Endodermal cell (in vitro differentiated cells): ENCODE results near the gene GPR75. TPM values are rescaled to one million over a fixed set of nuclear protein-coding genes. Genes with fewer than 3 reads are reported as not detected.

Experiments
- DNase-seq: peaks from one replicate; pipeline ENCODE4 v3.0.0-alpha.2; 2017
- H3K27ac ChIP-seq: 2 replicates; pipeline ENCODE4 v1.5.1; 2013; ENCODE audit warnings: mild to moderate bottlenecking, low read depth, low read length, moderate library complexity
- H3K27me3 ChIP-seq: 2 replicates; pipeline ENCODE4 v1.6.1; 2013; ENCODE audit warnings: mild to moderate bottlenecking, low read length, moderate library complexity; ENCODE audit not compliant: insufficient read depth, control insufficient read depth, poor library complexity, severe bottlenecking
- H3K36me3 ChIP-seq: 2 replicates; pipeline ENCODE4 v1.7.0; 2013; ENCODE audit warnings: mild to moderate bottlenecking, low read length, moderate library complexity; ENCODE audit not compliant: control insufficient read depth, insufficient read depth
- H3K4me1 ChIP-seq: one replicate; pipeline ENCODE4 v1.7.0; 2013; ENCODE audit warnings: low read length; ENCODE audit not compliant: control insufficient read depth, insufficient read depth
- H3K4me3 ChIP-seq: 2 replicates; pipeline ENCODE4 v1.5.1; 2013; ENCODE audit warnings: mild to moderate bottlenecking, low read length, moderate library complexity
- H3K9ac ChIP-seq: 2 replicates; pipeline ENCODE4 v1.6.1; 2013; ENCODE audit warnings: mild to moderate bottlenecking, low read length, moderate library complexity; ENCODE audit not compliant: poor library complexity, severe bottlenecking; ENCODE audit errors: extremely low read depth
- H3K9me3 ChIP-seq: 2 replicates; pipeline ENCODE4 v1.6.1; 2013; ENCODE audit warnings: mild to moderate bottlenecking, low read length, moderate library complexity; ENCODE audit not compliant: control insufficient read depth
- H3K27ac Mint-ChIP-seq: 2 replicates; pipeline ENCODE4 v1.8.0; 2020; ENCODE audit warnings: mixed read lengths
- H3K27me3 Mint-ChIP-seq: 2 replicates; pipeline ENCODE4 v1.8.0; 2021; ENCODE audit warnings: mild to moderate bottlenecking, mixed read lengths; ENCODE audit not compliant: insufficient read depth
- H3K36me3 Mint-ChIP-seq: 2 replicates; pipeline ENCODE4 v1.8.0; 2020; ENCODE audit warnings: low read depth, mixed read lengths
- H3K4me1 Mint-ChIP-seq: 2 replicates; pipeline ENCODE4 v1.8.0; 2020; ENCODE audit warnings: mixed read lengths
- H3K4me3 Mint-ChIP-seq: 2 replicates; pipeline ENCODE4 v1.8.0; 2020; ENCODE audit warnings: mild to moderate bottlenecking, moderate library complexity, mixed read lengths
- H3K9me3 Mint-ChIP-seq: 2 replicates; pipeline ENCODE4 v1.8.0; 2020; ENCODE audit warnings: mild to moderate bottlenecking, mixed read lengths
- WGBS, 2 experiments: methylation state at CpG; one replicate each; pipeline versions ENCODE4 v1.1.5 to v1.1.7; 2013; ENCODE audit warnings: missing lambda C conversion rate in 2 of 2, mixed read lengths in 1 of 2; ENCODE audit not compliant: insufficient coverage in 1 of 2, insufficient read length in 1 of 2; 5-methylcytosine and 5-hydroxymethylcytosine counted together
- long read RNA-seq, 4 experiments: library from polyadenylated mRNA in 2 of 4; library from RNA in 1 of 4; library from capped mRNA in 1 of 4; stranded (forward) in 3 of 4; unstranded in 1 of 4; transcript quantifications; one replicate each; pipeline ENCODE4 v2.0.0, GENCODE V29; 2020 to 2021; ENCODE audit warnings: inconsistent platforms in 1 of 4
- polyA plus RNA-seq, 2 experiments: library from polyadenylated mRNA; stranded (reverse); fragments of 50-300 nt; gene quantifications; one replicate each; pipeline ENCODE4 v1.2.3, GENCODE V29; 2013
- total RNA-seq, 2 donors: library from RNA; stranded (reverse); fragmentation: NEBNext Ultra II Directional in 1 of 2; extraction: Animal tissue kit (Norgen Biotek cat#: 25700) in 1 of 2; gene quantifications; 2 replicates in 1 of 2; 3 replicates in 1 of 2; pipeline ENCODE4 v1.2.1, GENCODE V29; 2021
- TF ChIP-seq, protein P1 (sequence below): fragments of 200-600 bp; sonication (generic); conservative IDR thresholded peaks from 2 replicates; pipeline ENCODE4 v1.5.0; 2021; ENCODE audit warnings: antibody characterized with exemption, mild to moderate bottlenecking

The GPR75 gene
- total RNA-seq = 1 to 10 TPM; 3.6 to 6.7 TPM
- 2.0 TPM for polyA plus RNA-seq (2013, experiment 1 of 2)
- 1.8 TPM for polyA plus RNA-seq (2013, experiment 2 of 2)
- long read RNA-seq, experiment 1 = 0 reads
- long read RNA-seq, experiment 2, partial matches to known transcripts = 0 of 2 reads
- long read RNA-seq, experiment 2, other reads (novel, unspliced or antisense) = 2 of 2 reads
- long read RNA-seq, experiment 3 = 0 reads
- long read RNA-seq, experiment 4 = 0 reads

DNA sequence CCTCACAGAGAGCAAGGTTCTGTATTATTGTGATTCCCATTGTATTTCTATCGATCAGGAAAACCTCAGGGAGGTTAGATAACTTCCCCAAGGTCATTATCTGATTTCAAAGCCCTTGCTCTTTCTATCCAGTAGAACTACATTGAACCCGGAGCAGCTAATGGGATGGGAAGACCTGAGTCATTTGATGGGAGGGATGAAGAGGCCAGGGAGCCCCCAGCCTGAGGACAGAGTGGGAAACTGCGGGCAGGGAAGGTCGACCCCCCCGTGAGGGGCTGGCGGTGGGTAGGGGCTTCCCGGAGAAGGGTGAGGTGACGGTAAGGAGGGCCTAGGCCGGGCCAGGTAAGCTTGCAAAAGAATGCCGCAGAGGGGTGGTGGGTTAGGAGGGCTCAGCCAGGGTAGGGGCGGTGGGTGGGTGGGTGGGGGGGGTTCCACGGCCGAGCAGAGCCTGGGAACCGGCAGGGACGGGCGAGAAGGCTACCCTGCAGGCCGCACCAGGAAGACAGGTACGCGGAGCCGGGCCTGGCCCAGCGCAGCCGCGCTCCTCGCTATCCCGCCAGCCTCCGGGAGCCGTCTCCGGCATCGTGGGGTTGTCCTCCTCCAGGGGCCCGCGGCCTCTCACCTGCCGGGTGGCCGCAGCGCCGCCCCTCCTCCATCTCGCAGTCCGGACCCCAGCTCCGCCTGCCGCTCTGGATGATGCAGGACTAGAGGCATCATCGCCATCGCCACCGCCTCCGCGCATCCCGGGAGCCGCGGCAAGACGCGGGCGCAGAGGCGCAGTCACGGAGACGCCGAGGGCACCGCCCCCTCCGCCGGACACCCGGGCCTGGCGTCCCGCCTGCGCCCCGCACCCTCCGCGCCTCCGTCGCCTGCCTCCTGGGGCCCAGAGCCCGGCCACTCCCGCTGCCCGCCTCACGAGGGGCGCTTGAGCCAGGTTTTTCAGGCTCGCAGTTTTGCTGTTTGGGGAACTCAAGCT is at the start of gene GPR75:
Gene GPR75, minus strand, starts transcription at position 762 of the 976 bp plus-strand sequence. CDS start 5,211 bp downstream, outside the sequence.
- no peak within 1 kb of the TSS for H3K27ac Mint-ChIP-seq
- Histone ChIP-seq H3K9me3 (no peaks in the 10 kb centered on the region), H3K9ac (no peak within 1 kb of the TSS), H3K27ac (no peak within 1 kb of the TSS), H3K4me3 (no peak within 1 kb of the TSS), H3K27me3 (no peaks in the 10 kb centered on the region), H3K4me1 (no peaks in the 10 kb centered on the region), H3K36me3 (peaks cover 79% of the 10 kb centered on the region)
- WGBS, 2 experiments = 95 to 98% methylated on average over 32 to 71 of the region's 72 CpGs
- H3K27me3 Mint-ChIP-seq = no peaks in the 10 kb centered on the region
- peaks cover 2% of the 10 kb centered on the region for H3K4me1 Mint-ChIP-seq
- peaks cover 27% of the 10 kb centered on the region for H3K36me3 Mint-ChIP-seq
- no peaks in the 10 kb centered on the region for H3K9me3 Mint-ChIP-seq
- DNase-seq = peak; percentile 77
- H3K4me3 Mint-ChIP-seq = peak within 1 kb of the TSS; percentile 40
- TF ChIP-seq, protein P1, sequence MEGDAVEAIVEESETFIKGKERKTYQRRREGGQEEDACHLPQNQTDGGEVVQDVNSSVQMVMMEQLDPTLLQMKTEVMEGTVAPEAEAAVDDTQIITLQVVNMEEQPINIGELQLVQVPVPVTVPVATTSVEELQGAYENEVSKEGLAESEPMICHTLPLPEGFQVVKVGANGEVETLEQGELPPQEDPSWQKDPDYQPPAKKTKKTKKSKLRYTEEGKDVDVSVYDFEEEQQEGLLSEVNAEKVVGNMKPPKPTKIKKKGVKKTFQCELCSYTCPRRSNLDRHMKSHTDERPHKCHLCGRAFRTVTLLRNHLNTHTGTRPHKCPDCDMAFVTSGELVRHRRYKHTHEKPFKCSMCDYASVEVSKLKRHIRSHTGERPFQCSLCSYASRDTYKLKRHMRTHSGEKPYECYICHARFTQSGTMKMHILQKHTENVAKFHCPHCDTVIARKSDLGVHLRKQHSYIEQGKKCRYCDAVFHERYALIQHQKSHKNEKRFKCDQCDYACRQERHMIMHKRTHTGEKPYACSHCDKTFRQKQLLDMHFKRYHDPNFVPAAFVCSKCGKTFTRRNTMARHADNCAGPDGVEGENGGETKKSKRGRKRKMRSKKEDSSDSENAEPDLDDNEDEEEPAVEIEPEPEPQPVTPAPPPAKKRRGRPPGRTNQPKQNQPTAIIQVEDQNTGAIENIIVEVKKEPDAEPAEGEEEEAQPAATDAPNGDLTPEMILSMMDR = no peak

DNA sequence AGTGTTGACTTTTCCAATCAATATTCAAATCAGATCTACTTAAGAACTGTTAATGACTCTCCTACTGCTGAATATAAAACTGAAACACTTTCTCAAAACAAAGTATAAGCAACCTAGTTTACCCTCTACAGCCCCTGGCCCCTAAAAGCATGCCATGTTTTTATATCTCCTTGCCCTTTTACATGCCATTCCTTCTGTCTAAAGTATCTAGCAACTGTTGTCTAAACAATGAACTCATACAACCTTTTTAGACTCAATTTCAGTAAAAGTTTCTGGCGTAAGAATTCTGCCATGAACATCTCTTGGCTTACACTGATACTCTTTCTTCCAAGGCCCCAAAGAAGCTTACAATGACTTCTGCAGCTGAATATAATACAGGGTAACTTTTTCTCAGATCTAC is 47.8 kb upstream of the GPR75 start:
- no peaks in the 10 kb centered on the region for H3K4me1 ChIP-seq
- H3K27ac ChIP-seq = no peak overlapping the region
- TF ChIP-seq, protein P1 = no peak
- 90 to 97% methylated on average over 1 of the region's 1 CpG for WGBS, 2 experiments
- peaks cover 94% of the 10 kb centered on the region for H3K36me3 ChIP-seq
- no peak overlapping the region for H3K4me3 ChIP-seq
- no peaks in the 10 kb centered on the region for H3K9me3 ChIP-seq
- H3K27me3 ChIP-seq = no peaks in the 10 kb centered on the region
- Mint-ChIP-seq H3K4me1 (peaks cover 4% of the 10 kb centered on the region), H3K27ac (peak overlapping the region; percentile 19), H3K4me3 (no peak overlapping the region), H3K36me3 (peaks cover 54% of the 10 kb centered on the region), H3K9me3 (no peaks in the 10 kb centered on the region), H3K27me3 (no peaks in the 10 kb centered on the region)
- DNase-seq = no peak
- H3K9ac ChIP-seq = no peak overlapping the region

DNA sequence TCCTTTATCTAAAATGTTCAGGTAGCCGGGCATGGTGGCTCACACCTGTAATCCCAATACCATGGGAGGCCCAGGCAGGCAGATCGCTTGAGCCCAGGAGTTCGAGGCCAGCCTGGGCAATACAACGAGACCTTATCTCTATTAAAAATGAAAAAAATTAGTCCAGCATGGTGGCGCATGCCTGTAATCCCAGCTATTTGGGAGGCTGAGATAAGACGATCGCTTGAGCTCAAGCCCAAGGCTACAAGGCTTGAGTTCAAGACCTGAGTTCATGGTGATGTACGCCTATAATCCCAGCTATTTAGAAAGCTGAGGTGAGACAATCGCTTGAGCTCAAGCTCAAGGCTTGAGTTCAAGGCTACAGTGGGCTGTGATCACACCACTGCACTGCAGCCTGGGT is 45.6 kb upstream of the GPR75 start:
- Mint-ChIP-seq H3K36me3 (peaks cover 65% of the 10 kb centered on the region), H3K4me1 (peaks cover 4% of the 10 kb centered on the region), H3K27me3 (no peaks in the 10 kb centered on the region), H3K27ac (no peak overlapping the region), H3K9me3 (no peaks in the 10 kb centered on the region), H3K4me3 (no peak overlapping the region)
- Histone ChIP-seq H3K4me1 (no peaks in the 10 kb centered on the region), H3K36me3 (peaks cover 94% of the 10 kb centered on the region), H3K9me3 (no peaks in the 10 kb centered on the region), H3K27me3 (no peaks in the 10 kb centered on the region), H3K4me3 (no peak overlapping the region), H3K27ac (no peak overlapping the region), H3K9ac (no peak overlapping the region)
- no peak for DNase-seq
- WGBS, 2 experiments = 93 to 97% methylated on average over 8 to 9 of the region's 9 CpGs
- TF ChIP-seq, protein P1 = no peak
